Measurements from ENCODE around the gene HOXA1.

Gene HOXA1

DNA sequence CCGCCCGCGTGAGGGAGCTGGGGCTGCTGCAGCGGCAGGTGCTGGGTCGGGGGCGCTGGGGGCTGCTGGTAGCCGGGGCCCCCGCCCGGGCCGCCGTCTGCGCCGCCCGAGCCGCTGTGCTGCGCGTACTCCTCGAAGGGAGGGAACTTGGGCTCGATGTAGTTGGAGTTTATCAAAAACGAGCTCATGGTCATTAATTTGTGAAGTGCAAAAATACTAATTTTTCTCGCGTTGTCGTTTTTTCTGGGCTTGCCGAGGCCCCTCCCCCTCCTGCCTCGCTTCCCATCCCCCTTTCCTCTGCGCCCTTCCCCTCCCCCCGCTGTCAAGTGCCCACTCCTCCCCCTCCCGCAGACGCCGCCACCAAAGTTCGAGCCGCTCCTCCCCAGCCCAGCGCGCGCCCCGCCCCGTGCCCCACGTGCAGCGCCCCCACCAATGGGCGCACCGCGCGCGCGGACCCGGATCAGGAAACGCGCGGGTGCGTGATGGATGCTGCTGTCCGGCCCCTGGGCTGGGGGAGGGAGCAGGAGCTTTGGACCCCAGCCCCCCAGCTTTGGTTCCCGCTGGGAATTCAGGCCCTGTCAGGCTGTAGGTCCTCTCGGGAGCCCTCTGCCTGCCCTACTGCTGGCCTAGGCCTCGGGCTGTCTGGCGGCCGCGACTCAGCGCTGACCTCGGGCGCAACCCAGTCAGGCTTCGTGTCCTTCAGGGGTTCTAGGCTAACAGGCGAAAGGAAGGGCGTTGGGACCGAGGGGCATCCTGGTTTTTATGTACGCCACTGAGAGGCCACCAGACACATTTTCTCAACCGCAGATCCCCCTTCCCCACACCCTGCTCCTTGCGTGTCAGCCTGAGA lies 35.0 kb upstream of the HOXA1 start, which contains the start of gene HOXA4:
TSS of gene HOXA4 (minus strand) at position 218 of the 850 bp plus-strand sequence. CDS start at position 194, 24 bp downstream.
- peak; percentile 90 for DNase-seq

GRCh38 chr7:27129729-27130539 lies 34.1 kb upstream of the HOXA1 start:
- DNase-seq: peak; percentile 38

- no peak for DNase-seq
These were observed 33.3 kb upstream of the HOXA1 start for GRCh38 chr7:27128776-27129728.

DNA sequence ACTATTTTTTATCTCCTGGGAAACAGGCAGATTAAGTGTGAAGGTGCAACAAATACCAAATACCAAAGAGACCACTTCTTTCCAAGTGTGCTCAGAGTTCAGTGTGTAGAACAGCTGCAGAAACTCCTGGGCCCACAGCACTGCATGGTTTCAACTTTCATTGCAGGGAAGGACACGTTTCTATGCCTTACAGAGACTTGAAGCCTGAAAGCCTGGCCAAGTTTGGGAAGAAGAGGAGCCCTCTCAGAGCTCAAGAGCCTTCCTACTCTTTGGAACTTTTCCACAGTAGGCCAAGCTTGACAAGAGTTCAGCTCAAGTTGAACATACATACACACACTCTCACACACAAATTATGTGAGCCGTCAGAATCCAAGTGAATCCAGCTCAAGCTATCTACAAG lies 32.2 kb upstream of the HOXA1 start:
- no peak for DNase-seq

DNA sequence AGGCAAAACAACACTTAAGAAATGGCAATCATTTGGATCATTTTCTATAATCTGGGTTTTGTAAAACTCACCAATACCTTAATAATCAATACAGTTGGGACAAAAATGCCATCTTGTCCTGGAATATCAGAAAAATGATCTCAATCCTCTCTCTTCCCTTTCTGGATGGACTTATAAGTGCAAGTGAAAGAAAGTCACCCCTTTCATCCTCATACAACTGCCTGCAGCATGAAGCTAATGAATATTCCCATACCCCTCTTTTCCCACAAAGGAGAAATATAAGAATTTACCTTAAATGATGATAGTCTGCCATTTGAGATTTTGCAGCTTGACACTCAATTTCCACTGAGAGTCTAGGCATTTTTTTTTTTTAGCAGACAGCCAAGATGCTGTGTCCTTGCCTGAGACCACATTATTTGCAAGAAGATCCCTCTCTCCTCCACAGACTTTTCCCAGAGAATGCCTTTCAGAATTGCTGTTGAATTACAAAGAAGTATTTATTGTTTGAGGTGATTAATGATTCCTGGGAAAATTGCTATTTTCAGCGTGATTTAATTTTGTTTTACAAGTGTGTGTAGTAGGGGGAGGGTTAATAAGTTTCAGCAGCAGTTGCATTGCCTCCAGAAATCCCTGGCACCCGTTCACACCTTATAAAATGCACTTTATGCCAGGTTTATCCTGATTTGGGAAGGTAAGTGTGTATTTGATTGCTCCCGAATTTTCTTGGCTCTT lies 31.0 kb upstream of the HOXA1 start:
- DNase-seq: no peak

GRCh38 chr7:27125986-27126394 lies 30.2 kb upstream of the HOXA1 start:
- DNase-seq: no peak

DNA sequence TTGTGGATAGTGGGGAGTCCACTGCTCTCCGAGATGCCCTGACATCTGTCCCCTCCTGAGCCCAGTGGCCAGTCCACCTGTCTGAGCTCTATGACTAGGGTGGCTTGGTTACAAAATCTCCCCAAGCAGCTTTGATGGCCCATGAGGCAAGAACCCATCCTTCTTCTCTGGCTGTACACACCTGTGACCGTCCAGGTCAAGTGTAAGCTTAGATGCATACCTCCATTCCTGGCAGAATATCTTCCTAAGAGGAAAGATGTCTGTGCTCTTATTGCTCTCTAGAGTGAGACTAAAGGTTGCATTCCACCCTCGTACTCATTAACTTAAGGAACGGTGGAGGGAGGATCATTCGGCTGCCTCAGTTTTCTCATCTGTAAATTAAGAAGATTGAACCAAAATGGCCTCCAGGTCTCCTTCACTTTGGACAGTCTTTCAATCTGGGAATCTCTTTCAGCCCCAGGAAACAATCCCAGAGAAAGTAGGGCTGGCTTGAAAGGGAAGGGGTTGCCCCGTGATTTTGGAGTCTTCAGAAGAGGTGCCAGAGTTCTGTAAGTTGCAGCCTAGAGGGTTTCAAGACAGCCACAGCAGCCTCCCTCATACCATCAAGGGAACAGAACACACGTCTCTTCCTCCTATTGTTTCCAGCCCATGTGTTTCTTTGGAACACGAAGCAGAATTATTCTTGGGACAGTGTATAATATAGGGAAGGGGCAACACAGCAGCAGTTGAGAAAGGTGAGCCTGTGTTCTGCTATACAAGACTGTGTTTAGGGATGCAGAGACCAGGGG lies 29.3 kb upstream of the HOXA1 start:
- no peak for DNase-seq

GRCh38 chr7:27124096-27124901 lies 28.5 kb upstream of the HOXA1 start:
- no peak for DNase-seq

DNA sequence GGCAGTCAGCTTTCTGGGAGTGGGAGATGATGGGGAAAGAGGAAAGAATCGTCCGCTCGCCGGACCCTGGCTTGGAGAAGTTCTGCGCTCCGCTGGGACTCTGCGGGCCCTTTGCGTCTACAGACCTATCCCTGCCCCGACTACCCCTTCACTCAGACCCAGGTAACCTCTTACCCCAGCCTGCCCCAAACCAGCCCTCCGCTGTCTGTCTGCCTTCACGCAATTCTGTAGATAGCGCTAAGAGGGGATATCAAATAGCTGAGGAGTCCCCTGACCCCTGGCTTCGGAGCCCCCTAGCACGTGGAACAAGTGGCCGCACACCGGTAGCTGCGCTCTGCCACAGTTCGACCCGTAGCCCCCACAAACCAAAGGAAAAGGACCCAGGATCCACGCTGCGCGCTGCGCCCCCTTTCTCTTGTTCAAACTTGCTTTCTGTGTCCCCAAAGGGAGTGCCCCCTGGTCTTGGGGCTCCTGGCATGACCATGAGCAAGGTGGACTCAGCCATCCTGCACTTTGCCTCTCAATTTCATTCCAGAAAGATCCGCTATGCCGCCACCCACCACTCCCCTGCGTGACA lies 27.8 kb upstream of the HOXA1 start:
- no peak for DNase-seq

DNA sequence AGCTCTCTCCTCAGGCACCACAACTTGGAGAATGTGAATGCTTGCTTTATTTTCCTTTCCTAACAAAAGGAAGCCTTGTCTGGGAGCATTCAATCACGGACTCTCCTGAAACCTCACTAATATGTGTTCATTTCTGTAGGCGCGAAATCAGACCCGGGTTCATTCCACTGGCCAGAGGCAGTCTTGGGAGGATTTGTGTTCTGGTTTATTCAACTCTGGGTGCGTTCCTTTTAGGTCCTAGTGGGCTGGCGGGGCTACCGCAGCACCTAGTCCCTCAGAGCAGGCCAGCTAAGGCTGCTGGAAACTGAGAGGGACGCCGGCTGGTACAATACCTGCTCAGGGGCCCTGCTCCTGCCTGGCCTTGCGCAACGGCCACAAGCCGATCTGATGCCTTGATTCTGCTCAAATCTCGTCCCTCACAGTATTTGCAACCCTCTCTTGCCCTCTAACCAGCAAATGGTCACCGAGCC lies 27.2 kb upstream of the HOXA1 start:
- DNase-seq: no peak

GRCh38 chr7:27122077-27122910 lies 26.5 kb upstream of the HOXA1 start:
- no peak for DNase-seq

DNA sequence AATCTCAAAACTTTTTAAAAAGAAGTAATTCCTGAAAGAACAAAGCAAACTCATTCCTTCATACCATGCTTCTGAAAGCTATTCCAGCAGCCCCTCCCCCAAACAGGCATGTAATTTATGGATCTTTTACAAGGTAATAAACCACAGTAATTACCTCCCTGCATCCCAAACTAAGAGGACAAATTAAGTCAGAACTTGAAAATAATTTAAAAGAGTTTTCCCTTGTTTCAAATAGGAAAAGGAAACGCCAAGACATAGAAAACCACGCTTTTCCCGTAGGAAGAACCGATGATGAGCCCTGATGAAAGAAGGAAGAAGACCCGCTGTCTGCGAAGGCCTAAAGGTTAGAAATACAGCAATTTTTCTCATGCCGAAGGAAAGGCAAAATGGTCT lies 25.9 kb upstream of the HOXA1 start:
- no peak for DNase-seq

- DNase-seq: no peak
These were observed 23.7 kb upstream of the HOXA1 start for GRCh38 chr7:27119412-27119911.

DNA sequence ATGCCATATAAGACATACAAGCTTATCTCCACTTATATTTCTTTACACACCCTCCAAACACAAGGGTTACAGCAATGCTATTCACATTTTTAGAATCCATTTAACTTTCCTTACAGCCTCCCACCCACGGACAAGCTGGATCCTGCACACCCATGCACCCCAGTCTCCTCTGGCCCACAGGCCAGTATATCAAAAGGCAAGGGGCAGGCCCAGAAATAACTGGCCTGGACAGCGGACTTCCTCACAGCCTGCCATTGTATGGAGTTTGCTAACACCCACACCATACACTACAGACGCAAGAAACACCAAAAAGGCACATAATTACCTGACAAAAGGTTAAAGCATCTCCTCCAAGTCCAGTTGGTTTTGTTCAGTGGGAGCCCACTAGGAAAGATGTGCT lies 22.8 kb upstream of the HOXA1 start:
- DNase-seq: no peak

DNA sequence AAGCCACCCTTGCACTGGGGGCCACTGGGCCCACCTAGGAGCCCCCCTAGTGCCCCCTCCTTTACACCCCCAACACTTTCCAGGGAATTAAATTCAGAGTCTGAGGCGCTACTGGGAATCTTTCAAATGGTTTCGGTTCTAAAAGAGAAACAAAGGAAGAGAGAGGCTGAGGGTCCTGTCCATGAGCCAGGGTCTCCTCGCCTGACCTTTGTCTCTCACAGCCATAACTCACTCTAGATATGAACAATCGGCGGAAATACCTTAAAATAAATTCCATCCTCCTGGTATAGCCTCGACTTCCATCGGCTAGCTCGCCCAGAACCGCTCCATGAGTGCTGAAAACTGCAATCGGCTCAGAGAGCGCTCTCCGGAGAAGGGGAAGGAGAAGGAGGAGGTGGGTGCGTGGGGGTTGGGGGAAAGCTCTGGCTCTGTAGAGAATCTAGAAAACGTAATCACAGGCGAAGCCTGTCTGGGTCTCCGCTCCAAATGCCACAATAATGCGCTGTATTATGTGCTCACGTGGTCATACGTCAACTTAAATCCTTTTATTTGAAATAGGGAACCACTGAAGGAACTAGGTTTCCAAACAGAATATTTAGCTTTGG lies 22.2 kb upstream of the HOXA1 start:
- DNase-seq: no peak

GRCh38 chr7:27116962-27117886 lies 21.4 kb upstream of the HOXA1 start:
- no peak for DNase-seq
